ENCODE measurements around the gene PHLDA3.

DNA sequence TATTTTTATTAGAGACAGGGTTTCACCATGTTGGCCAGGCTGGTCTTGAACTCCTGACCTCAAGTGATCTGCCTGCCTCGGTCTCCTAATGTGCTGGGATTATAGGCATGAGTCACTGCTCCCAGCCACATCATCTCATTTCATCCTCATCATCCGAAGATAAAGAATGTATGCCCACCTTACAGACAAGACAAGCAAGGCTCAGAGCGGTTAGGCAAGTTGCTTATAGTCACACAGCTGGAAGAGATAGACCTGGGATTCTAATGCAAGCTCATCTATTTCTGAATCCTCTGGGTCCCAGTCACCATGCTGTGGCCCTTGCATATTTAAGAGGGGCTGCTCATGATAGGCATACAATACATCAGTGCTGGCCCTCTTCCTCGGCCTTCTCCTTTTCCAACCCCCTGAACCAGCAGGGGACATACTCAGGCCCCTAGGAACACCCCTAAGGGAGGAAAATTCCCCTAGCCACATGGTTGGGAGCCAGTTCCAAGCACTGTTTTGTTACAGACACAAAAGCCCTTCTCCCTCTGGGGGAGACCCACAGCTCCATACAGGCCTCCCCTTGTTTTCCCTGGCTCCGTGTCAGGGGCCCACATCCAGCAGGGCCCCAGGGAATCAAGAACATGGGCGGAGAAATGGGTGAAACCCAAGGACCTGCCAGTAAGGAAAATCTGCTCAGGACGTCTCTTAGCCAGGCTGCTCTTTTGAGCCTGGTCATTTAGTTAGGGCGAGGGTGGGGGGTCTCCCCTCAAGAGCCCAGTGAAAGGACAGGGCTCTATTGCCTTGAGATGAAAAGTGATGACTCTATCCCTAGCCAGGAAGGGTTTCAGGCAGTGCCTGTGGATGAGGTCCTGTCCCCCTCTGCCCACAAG is 31.0 kb upstream of the PHLDA3 start:
- TF ChIP-seq POLR2AphosphoS5 (IDR thresholded peaks at IDR 0.05) (no peak), MXI1 (conservative IDR thresholded peaks at IDR 0.05; ENCODE audit: poor library complexity, severe bottlenecking) (no peak), TAF1 (IDR thresholded peaks at IDR 0.05; ENCODE audit: low read depth) (no peak), EP300 (conservative IDR thresholded peaks at IDR 0.05; ENCODE audit: poor library complexity, severe bottlenecking) (no peak), EZH2 (IDR thresholded peaks at IDR 0.05; ENCODE audit: borderline replicate concordance, insufficient read depth, low read length, poor library complexity, severe bottlenecking) (no peak), SMC3 (conservative IDR thresholded peaks at IDR 0.05; ENCODE audit: poor library complexity) (no peak), RAD21 (conservative IDR thresholded peaks at IDR 0.05) (no peak)
- TF ChIP-seq, protein P1, sequence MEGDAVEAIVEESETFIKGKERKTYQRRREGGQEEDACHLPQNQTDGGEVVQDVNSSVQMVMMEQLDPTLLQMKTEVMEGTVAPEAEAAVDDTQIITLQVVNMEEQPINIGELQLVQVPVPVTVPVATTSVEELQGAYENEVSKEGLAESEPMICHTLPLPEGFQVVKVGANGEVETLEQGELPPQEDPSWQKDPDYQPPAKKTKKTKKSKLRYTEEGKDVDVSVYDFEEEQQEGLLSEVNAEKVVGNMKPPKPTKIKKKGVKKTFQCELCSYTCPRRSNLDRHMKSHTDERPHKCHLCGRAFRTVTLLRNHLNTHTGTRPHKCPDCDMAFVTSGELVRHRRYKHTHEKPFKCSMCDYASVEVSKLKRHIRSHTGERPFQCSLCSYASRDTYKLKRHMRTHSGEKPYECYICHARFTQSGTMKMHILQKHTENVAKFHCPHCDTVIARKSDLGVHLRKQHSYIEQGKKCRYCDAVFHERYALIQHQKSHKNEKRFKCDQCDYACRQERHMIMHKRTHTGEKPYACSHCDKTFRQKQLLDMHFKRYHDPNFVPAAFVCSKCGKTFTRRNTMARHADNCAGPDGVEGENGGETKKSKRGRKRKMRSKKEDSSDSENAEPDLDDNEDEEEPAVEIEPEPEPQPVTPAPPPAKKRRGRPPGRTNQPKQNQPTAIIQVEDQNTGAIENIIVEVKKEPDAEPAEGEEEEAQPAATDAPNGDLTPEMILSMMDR (IDR thresholded peaks at IDR 0.05; ENCODE audit: poor library complexity, severe bottlenecking) = no peak
- TF ChIP-seq, protein P2, sequence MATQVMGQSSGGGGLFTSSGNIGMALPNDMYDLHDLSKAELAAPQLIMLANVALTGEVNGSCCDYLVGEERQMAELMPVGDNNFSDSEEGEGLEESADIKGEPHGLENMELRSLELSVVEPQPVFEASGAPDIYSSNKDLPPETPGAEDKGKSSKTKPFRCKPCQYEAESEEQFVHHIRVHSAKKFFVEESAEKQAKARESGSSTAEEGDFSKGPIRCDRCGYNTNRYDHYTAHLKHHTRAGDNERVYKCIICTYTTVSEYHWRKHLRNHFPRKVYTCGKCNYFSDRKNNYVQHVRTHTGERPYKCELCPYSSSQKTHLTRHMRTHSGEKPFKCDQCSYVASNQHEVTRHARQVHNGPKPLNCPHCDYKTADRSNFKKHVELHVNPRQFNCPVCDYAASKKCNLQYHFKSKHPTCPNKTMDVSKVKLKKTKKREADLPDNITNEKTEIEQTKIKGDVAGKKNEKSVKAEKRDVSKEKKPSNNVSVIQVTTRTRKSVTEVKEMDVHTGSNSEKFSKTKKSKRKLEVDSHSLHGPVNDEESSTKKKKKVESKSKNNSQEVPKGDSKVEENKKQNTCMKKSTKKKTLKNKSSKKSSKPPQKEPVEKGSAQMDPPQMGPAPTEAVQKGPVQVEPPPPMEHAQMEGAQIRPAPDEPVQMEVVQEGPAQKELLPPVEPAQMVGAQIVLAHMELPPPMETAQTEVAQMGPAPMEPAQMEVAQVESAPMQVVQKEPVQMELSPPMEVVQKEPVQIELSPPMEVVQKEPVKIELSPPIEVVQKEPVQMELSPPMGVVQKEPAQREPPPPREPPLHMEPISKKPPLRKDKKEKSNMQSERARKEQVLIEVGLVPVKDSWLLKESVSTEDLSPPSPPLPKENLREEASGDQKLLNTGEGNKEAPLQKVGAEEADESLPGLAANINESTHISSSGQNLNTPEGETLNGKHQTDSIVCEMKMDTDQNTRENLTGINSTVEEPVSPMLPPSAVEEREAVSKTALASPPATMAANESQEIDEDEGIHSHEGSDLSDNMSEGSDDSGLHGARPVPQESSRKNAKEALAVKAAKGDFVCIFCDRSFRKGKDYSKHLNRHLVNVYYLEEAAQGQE (IDR thresholded peaks at IDR 0.05; ENCODE audit: borderline replicate concordance) = no peak
